AG09319 (cell line): Measurements from ENCODE around the gene SNRNP48.

Experiments used
- DNase-seq: peaks from one replicate; pipeline ENCODE4 v3.0.0-alpha.2; 2010; ENCODE audit warnings: low read depth; ENCODE audit errors: extremely low read depth
- CTCF ChIP-seq: IDR thresholded peaks from 2 replicates; pipeline ENCODE4 v1.5.1; 2011; ENCODE audit warnings: low read depth, mild to moderate bottlenecking, inconsistent platforms, low read length, moderate library complexity

The SNRNP48 gene

DNA sequence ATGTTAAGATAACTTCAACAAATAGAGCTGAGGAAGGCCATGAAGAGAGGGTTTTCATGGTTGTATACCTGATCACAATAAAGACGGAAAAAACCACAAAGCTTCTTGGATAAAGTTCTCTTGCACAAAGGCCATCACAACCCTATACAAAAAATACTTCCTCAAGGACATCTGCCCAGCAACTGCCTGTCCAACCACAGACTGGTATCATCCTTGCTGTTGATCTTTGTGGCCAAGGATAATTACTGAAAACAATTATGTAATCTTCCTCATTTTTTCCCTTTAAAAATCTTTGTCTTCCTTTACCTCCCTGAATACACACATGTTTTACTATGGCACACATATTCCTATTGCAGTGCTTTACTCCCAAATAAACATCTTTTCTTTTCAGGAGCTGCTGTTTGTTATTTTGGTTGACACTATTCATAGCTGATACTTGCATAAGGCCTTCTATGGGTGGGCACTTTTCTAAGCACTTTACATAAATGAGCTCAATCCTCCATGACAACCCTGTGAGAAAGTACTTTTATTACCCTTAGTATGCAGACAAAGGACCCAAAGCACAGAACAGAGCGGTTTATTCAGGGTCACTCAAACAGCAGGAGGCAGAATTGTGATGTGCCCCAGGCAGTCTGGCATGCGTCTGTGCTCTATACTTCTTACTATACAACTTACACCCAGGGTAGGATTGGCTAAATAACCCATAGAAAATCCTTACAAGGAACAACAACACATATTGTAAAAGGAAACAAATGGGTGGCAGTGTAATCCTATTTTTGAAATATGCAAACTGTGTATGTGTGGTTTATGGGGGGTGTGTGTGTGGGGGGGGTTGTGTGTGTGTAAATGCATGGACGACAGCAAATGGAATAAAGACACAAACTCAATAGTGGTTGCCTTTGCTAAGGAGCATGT lies 35.1 kb downstream of the SNRNP48 start:
- no peak for TF ChIP-seq CTCF
- DNase-seq: no peak

- no peak for TF ChIP-seq CTCF
- DNase-seq: no peak
These were observed 38.5 kb downstream of the SNRNP48 start for GRCh38 chr6:7628479-7628878.

GRCh38 chr6:7628909-7629308 lies 38.9 kb downstream of the SNRNP48 start:
- no peak for TF ChIP-seq CTCF
- no peak for DNase-seq

DNA sequence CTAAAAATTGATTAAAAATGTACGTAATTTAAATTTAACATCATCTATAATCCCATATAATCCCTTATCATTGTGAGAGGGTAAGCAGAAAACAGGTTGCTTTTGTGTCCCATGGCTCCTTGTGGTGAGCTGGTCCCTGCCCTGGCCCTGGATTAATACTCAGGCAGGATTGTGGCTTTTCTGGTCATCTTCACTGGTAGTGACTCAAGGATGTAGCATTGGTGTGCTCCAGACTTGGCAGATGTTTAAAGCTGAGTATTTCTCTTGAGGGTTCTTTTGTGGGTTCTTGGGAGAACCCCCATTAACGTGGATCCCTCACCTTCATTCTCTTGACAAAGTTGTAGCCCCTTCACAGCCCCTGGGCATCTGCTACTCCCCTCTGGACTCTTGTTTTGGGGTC lies 39.3 kb downstream of the SNRNP48 start:
- DNase-seq: no peak

DNA sequence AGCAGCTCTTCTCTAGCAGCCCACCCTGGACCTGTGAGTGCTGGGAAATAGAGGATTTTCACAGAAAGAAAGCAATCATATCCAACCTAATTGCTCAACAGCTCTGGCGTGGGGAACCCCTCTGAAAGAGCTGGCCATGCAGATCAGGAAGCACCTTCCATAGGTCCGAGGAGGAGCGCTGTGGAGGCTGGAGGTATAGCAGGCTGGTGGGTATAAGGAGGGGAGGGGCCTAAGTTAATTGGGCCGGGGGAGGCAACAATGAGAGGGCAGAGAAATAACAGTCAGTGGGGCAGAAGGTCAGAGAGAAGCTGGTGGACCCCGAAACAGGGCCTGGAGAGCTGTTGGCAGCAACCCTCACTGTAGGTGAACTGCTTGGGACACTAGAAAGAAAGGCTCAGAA lies 40.8 kb downstream of the SNRNP48 start:
- no peak for DNase-seq
- no peak for TF ChIP-seq CTCF

More for the DNA sequence above, 39.3 kb downstream of the SNRNP48 start:
- no peak for TF ChIP-seq CTCF

GRCh38 chr6:7631466-7631865 lies 41.5 kb downstream of the SNRNP48 start:
- TF ChIP-seq CTCF: no peak
- DNase-seq: no peak

GRCh38 chr6:7632501-7633290 lies 42.7 kb downstream of the SNRNP48 start:
- no peak for DNase-seq
- TF ChIP-seq CTCF: no peak
